HepG2 (cell line): ENCODE measurements around the gene IL2RA. TPM values are rescaled to one million over a fixed set of nuclear protein-coding genes. Genes with fewer than 3 reads are reported as not detected.

ENCODE experiments used
- ATF2 ChIP-seq: sonication (generic); formaldehyde crosslinking; IDR thresholded peaks from 2 replicates; pipeline ENCODE4 v1.4.0; 2020; ENCODE audit warnings: missing genetic modification reagents
- ATF6 ChIP-seq: sonication (generic); formaldehyde crosslinking; conservative IDR thresholded peaks from 2 replicates; pipeline ENCODE4 v1.4.0; 2020; ENCODE audit warnings: missing genetic modification reagents
- CENPX ChIP-seq: sonication (generic); formaldehyde crosslinking; IDR thresholded peaks from 2 replicates; pipeline ENCODE4 v1.9.0; 2021; ENCODE audit warnings: mild to moderate bottlenecking, missing genetic modification reagents, moderate library complexity
- DMAP1 ChIP-seq: IDR thresholded peaks from 2 replicates; pipeline ENCODE4 v1.6.1; 2016
- FOXA1 ChIP-seq, 2 experiments: fragments of 450-650 bp in 1 of 2; sonication (generic) in 1 of 2; formaldehyde crosslinking in 1 of 2; IDR thresholded peaks; 2 replicates each; pipeline versions ENCODE4 v1.4.0 to v1.6.1; 2016 to 2020; ENCODE audit warnings: missing genetic modification reagents in 1 of 2
- FOXO1 ChIP-seq: sonication (generic); formaldehyde crosslinking; IDR thresholded peaks from 2 replicates; pipeline ENCODE4 v1.4.0; 2020; ENCODE audit warnings: missing genetic modification reagents
- GTF2F1 ChIP-seq: fragments of 150-350 bp; IDR thresholded peaks from 2 replicates; pipeline ENCODE4 v1.6.1; 2014; ENCODE audit warnings: low read length
- HMGXB3 ChIP-seq: sonication (generic); formaldehyde crosslinking; IDR thresholded peaks from 2 replicates; pipeline ENCODE4 v1.4.0; 2020; ENCODE audit warnings: missing genetic modification reagents, borderline replicate concordance
- MAZ ChIP-seq, 2 experiments: sonication (generic) in 1 of 2; formaldehyde crosslinking in 1 of 2; IDR thresholded peaks; 2 replicates each; pipeline versions ENCODE4 v1.5.0 to v1.6.1; 2012 to 2020; ENCODE audit warnings: low read depth in 2 of 2, mild to moderate bottlenecking in 2 of 2, borderline replicate concordance in 1 of 2, improper control_type of control experiment in 1 of 2, low read length in 1 of 2, missing genetic modification reagents in 1 of 2, moderate library complexity in 1 of 2
- MED1 ChIP-seq: sonication (generic); formaldehyde crosslinking; IDR thresholded peaks from 2 replicates; pipeline ENCODE4 v1.4.0; 2020; ENCODE audit warnings: missing genetic modification reagents
- MEIS2 ChIP-seq: sonication (generic); formaldehyde crosslinking; IDR thresholded peaks from 2 replicates; pipeline ENCODE4 v1.9.0; 2021; ENCODE audit warnings: mild to moderate bottlenecking, missing genetic modification reagents
- MXD1 ChIP-seq: sonication (generic); formaldehyde crosslinking; IDR thresholded peaks from 2 replicates; pipeline ENCODE4 v1.4.0; 2020; ENCODE audit warnings: mild to moderate bottlenecking, missing genetic modification reagents
- REPIN1 ChIP-seq: sonication (generic); formaldehyde crosslinking; IDR thresholded peaks from 2 replicates; pipeline ENCODE4 v1.8.0; 2022; ENCODE audit warnings: missing genetic modification reagents, low read depth, mild to moderate bottlenecking, borderline replicate concordance
- SNAPC2 ChIP-seq: sonication (generic); formaldehyde crosslinking; IDR thresholded peaks from 2 replicates; pipeline ENCODE4 v1.8.1; 2022; ENCODE audit warnings: mild to moderate bottlenecking, missing genetic modification reagents
- TAF1 ChIP-seq: sonication (generic); formaldehyde crosslinking; IDR thresholded peaks from 2 replicates; pipeline ENCODE4 v1.4.0; 2020; ENCODE audit warnings: missing genetic modification reagents
- ZMAT5 ChIP-seq: sonication (generic); formaldehyde crosslinking; IDR thresholded peaks from 2 replicates; pipeline ENCODE4 v1.5.0; 2020; ENCODE audit warnings: mild to moderate bottlenecking, low read depth, missing genetic modification reagents, borderline replicate concordance
- ZNF143 ChIP-seq: sonication (generic); formaldehyde crosslinking; IDR thresholded peaks from 2 replicates; pipeline ENCODE4 v1.4.0; 2020; ENCODE audit warnings: missing genetic modification reagents
- ZNF547 ChIP-seq: sonication (generic); formaldehyde crosslinking; IDR thresholded peaks from 2 replicates; pipeline ENCODE4 v1.5.1; 2020; ENCODE audit warnings: mild to moderate bottlenecking, missing genetic modification reagents
- ZNF614 ChIP-seq: IDR thresholded peaks from 2 replicates; pipeline ENCODE4 v1.6.1; 2018; ENCODE audit warnings: missing biosample characterization, missing genetic modification reagents, inconsistent platforms, borderline replicate concordance
- polyA plus RNA-seq, 8 experiments: library from polyadenylated mRNA; depleted of rRNA in 3 of 8; stranded (reverse) in 7 of 8; unstranded in 1 of 8; fragments of >200 nt; fragmentation: Illumina TruSeq in 4 of 8; extraction: Trizol in 4 of 8; gene quantifications; 2 replicates each; pipeline versions ENCODE4 v1.2.1 to v1.2.3, GENCODE V29; 2011 to 2016; ENCODE audit warnings: low read depth in 4 of 8, missing spikeins in 1 of 8, mixed read lengths in 1 of 8; ENCODE audit not compliant: insufficient read depth in 1 of 8
- total RNA-seq, 5 experiments: library from RNA; depleted of rRNA; stranded (reverse); fragments of >200 nt; fragmentation: Illumina TruSeq; extraction: Trizol; gene quantifications; 2 replicates each; pipeline ENCODE4 v1.2.3, GENCODE V29; 2016; ENCODE audit warnings: low read depth in 1 of 5

The IL2RA gene
- total and polyA plus RNA-seq, 2 of the 13 experiments (the other 11 are each of a cell fraction or from before 2014, with no cell fraction given): not detected

- TF ChIP-seq FOXO1 (CRISPR knock-in tag): peak; percentile 67
- peak; percentile 78; the same call in 1 of the 2 replicates for TF ChIP-seq HMGXB3 (CRISPR knock-in tag)
- TF ChIP-seq ZNF614 (CRISPR knock-in tag): peak; percentile 74; the same call in 1 of the 2 replicates
- TF ChIP-seq ZNF143 (CRISPR knock-in tag): peak; percentile 52; the same call in 1 of the 2 replicates
- TF ChIP-seq ZMAT5 (CRISPR knock-in tag): no peak
- no peak for TF ChIP-seq CENPX (CRISPR knock-in tag)
- peak; percentile 74; the same call in 1 of the 2 replicates for TF ChIP-seq ATF6
- peak; percentile 77 for TF ChIP-seq MED1 (CRISPR knock-in tag)
- peak; percentile 91; the same call in 1 of the 2 replicates for TF ChIP-seq REPIN1 (CRISPR knock-in tag)
- TF ChIP-seq DMAP1: no peak
- TF ChIP-seq FOXA1 (IDR thresholded peaks at IDR 0.05): no peak
- 0 out of 2 replicates have a peak, but pooled peaks have one; percentile 36 for TF ChIP-seq FOXA1 (CRISPR knock-in tag; IDR thresholded peaks at IDR 0.05)
- TF ChIP-seq ZNF547 (CRISPR knock-in tag): peak; percentile 64; the same call in 1 of the 2 replicates
- TF ChIP-seq MXD1 (CRISPR knock-in tag): no peak
- TF ChIP-seq TAF1: 0 out of 2 replicates have a peak, but pooled peaks have one; percentile 17
- peak; percentile 67 for TF ChIP-seq MAZ (IDR thresholded peaks at IDR 0.05; ENCODE audit: borderline replicate concordance, low read depth, low read length)
- peak; percentile 77 for TF ChIP-seq MAZ (CRISPR knock-in tag; IDR thresholded peaks at IDR 0.05; ENCODE audit: low read depth)
- peak; percentile 69; the same call in 1 of the 2 replicates for TF ChIP-seq ATF2
- TF ChIP-seq MEIS2: peak; percentile 58
- 0 out of 2 replicates have a peak, but pooled peaks have one; percentile 29 for TF ChIP-seq SNAPC2 (CRISPR knock-in tag)
- peak; percentile 85; the same call in 1 of the 2 replicates for TF ChIP-seq GTF2F1
These were observed 26.7 kb upstream of the IL2RA start, which contains the start of gene RBM17 (continued) for GRCh38 chr10:6088721-6089333.
